Measurements from ENCODE around the gene SRCIN1. TPM values are rescaled to one million over a fixed set of nuclear protein-coding genes. Genes with fewer than 3 reads are reported as not detected.

The SRCIN1 gene
- total RNA-seq, 1 experiment from 2014 or later, result 2.6 TPM

DNA sequence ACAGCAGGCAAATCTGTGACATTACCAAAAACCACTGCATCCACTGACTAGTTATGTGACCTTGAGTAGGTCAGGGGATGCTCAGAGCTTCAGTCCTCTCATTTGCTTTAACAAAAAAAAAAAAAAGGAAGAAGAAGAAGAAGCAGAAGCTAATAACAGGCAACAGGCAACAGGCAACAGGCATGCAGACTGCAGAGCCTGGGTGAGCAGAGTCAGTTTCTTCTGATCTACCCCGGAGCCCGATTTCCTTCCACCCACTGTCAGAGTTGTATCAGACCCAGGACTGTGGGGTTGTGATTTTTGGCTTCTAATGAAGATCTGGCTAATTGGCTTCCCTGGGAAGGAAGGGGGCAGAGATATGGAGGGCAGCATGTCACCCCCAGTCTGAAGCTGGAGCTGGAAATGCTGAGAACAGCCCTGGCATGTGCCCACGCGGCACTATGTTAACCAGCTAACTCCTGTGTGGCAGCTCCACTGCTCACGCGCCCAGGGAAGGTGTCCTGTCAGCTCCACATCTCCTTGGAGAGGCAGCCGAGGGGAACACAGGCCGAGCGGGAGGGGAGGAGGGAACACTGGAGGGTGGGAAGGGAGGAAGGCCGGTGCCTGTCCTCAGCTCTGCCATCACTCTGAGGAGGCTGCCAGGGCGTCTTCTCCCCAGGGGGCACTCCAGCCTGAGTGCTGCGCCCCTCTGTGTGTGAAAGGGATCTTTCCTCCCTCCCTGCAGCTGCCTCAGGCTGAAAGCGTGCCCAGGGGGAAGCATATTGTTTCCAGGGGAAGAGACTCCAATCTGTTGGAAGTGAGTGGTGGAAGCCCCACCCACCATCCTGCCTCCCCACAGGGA is 17.6 kb downstream of the SRCIN1 start:
- H3K79me2 ChIP-seq (ENCODE audit: low read length), result no peaks in the 10 kb centered on the region
- ATAC-seq (no peak), DNase-seq (no peak)
- no peaks in the 10 kb centered on the region for H3K9me3 ChIP-seq (ENCODE audit: low read length)
- intact Hi-C loops (cut with micrococcal nuclease), result no loop called here
- H3K27ac ChIP-seq (ENCODE audit: low read length), result no peak overlapping the region
- H3K4me1 ChIP-seq (ENCODE audit: insufficient read depth, low read length), result peaks cover 46% of the 10 kb centered on the region
- no peaks in the 10 kb centered on the region for H3K36me3 ChIP-seq (ENCODE audit: low read depth, low read length)
- TF ChIP-seq, protein P1, sequence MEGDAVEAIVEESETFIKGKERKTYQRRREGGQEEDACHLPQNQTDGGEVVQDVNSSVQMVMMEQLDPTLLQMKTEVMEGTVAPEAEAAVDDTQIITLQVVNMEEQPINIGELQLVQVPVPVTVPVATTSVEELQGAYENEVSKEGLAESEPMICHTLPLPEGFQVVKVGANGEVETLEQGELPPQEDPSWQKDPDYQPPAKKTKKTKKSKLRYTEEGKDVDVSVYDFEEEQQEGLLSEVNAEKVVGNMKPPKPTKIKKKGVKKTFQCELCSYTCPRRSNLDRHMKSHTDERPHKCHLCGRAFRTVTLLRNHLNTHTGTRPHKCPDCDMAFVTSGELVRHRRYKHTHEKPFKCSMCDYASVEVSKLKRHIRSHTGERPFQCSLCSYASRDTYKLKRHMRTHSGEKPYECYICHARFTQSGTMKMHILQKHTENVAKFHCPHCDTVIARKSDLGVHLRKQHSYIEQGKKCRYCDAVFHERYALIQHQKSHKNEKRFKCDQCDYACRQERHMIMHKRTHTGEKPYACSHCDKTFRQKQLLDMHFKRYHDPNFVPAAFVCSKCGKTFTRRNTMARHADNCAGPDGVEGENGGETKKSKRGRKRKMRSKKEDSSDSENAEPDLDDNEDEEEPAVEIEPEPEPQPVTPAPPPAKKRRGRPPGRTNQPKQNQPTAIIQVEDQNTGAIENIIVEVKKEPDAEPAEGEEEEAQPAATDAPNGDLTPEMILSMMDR (conservative IDR thresholded peaks at IDR 0.05; ENCODE audit: low read depth, low read length), result no peak
- TF ChIP-seq EZH2phosphoT487 (IDR thresholded peaks at IDR 0.05; ENCODE audit: borderline replicate concordance, low read length) (no peak), EZH2 (IDR thresholded peaks at IDR 0.05; ENCODE audit: low read length, unreplicated experiment) (no peak)
- H2AFZ ChIP-seq (ENCODE audit: low read length), result no peak overlapping the region
- no peaks in the 10 kb centered on the region for H3K9me2 ChIP-seq (replicated peaks; ENCODE audit: low read length)
- H3K4me2 ChIP-seq (ENCODE audit: low read length), result no peak overlapping the region
- no peak overlapping the region for H3K4me3 ChIP-seq (ENCODE audit: low read length)
- CTCF ChIA-PET, result interaction anchor here (0.7 kb wide), 1 partner anchor 161 kb away, joined by 4 read pairs; no protein-coding TSS in a partner anchor
- no peaks in the 10 kb centered on the region for H3K27me3 ChIP-seq (ENCODE audit: low read length)
- H3K9ac ChIP-seq (ENCODE audit: low read length), result no peak overlapping the region
- H4K20me1 ChIP-seq (ENCODE audit: low read length), result peaks cover 8% of the 10 kb centered on the region; the same call in 1 of the 2 replicates
- no peaks in the 10 kb centered on the region for H3F3A ChIP-seq (ENCODE audit: low read length, unreplicated experiment)
- POLR2A ChIA-PET (ENCODE audit: unreplicated experiment), result no interaction called here
- BruUV-seq (replicated peaks), result no TSS peak

- ChIA-PET POLR2A (ENCODE audit: unreplicated experiment) (no interaction called here), CTCF (interaction anchor here (0.7 kb wide), 1 partner anchor 160 kb away, joined by 4 read pairs; no protein-coding TSS in a partner anchor)
- Histone ChIP-seq H3K9ac (ENCODE audit: low read length) (no peak overlapping the region), H3K27ac (ENCODE audit: low read length) (no peak overlapping the region), H3F3A (ENCODE audit: low read length, unreplicated experiment) (no peaks in the 10 kb centered on the region), H3K4me3 (ENCODE audit: low read length) (no peak overlapping the region), H3K4me1 (ENCODE audit: insufficient read depth, low read length) (peaks cover 43% of the 10 kb centered on the region), H3K4me2 (ENCODE audit: low read length) (no peak overlapping the region), H2AFZ (ENCODE audit: low read length) (no peak overlapping the region), H3K9me3 (ENCODE audit: low read length) (no peaks in the 10 kb centered on the region), H3K27me3 (ENCODE audit: low read length) (no peaks in the 10 kb centered on the region), H3K36me3 (ENCODE audit: low read depth, low read length) (no peaks in the 10 kb centered on the region), H4K20me1 (ENCODE audit: low read length) (peaks cover 6% of the 10 kb centered on the region; the same call in 1 of the 2 replicates), H3K9me2 (replicated peaks; ENCODE audit: low read length) (no peaks in the 10 kb centered on the region), H3K79me2 (ENCODE audit: low read length) (no peaks in the 10 kb centered on the region)
- BruUV-seq (replicated peaks), result no TSS peak
- TF ChIP-seq, protein P1 (conservative IDR thresholded peaks at IDR 0.05; ENCODE audit: low read depth, low read length), result no peak
- TF ChIP-seq EZH2phosphoT487 (IDR thresholded peaks at IDR 0.05; ENCODE audit: borderline replicate concordance, low read length) (no peak), EZH2 (IDR thresholded peaks at IDR 0.05; ENCODE audit: low read length, unreplicated experiment) (no peak)
- intact Hi-C loops (cut with micrococcal nuclease), result no loop called here
- ATAC-seq (no peak), DNase-seq (no peak)
Observed at GRCh38 chr17:38587203-38587602, 18.5 kb downstream of the SRCIN1 start.

DNA sequence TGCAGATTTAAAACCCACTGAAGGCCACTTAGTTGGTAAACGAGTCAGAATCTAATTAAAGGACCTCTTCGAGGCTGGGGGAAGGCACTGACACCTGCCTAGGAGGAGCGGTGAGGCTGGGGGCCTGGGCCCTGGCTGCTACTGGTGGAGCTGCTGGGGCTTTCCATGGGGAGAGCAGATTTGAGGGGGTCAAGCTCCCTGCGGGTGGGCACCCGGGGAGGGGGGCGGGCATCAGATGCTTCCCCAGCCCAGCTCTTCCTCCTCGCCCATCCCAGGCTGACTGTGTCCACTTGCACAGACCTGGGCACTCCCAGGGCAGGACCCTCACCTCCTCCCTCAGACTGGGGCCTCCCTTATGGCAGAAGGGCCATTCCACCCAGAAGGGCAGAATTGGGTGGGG is 19.0 kb downstream of the SRCIN1 start:
- Histone ChIP-seq H4K20me1 (ENCODE audit: low read length) (peaks cover 4% of the 10 kb centered on the region; the same call in 1 of the 2 replicates), H3K79me2 (ENCODE audit: low read length) (no peaks in the 10 kb centered on the region), H3K27ac (ENCODE audit: low read length) (no peak overlapping the region), H3K9me2 (replicated peaks; ENCODE audit: low read length) (no peaks in the 10 kb centered on the region), H3K9ac (ENCODE audit: low read length) (no peak overlapping the region), H3K27me3 (ENCODE audit: low read length) (no peaks in the 10 kb centered on the region), H3K9me3 (ENCODE audit: low read length) (no peaks in the 10 kb centered on the region), H2AFZ (ENCODE audit: low read length) (no peak overlapping the region), H3K4me1 (ENCODE audit: insufficient read depth, low read length) (peaks cover 38% of the 10 kb centered on the region), H3K36me3 (ENCODE audit: low read depth, low read length) (no peaks in the 10 kb centered on the region), H3K4me2 (ENCODE audit: low read length) (no peak overlapping the region), H3F3A (ENCODE audit: low read length, unreplicated experiment) (no peaks in the 10 kb centered on the region), H3K4me3 (ENCODE audit: low read length) (no peak overlapping the region)
- ChIA-PET POLR2A (ENCODE audit: unreplicated experiment) (no interaction called here), CTCF (no interaction called here)
- TF ChIP-seq, protein P1 (conservative IDR thresholded peaks at IDR 0.05; ENCODE audit: low read depth, low read length), result no peak
- no peak for TF ChIP-seq EZH2phosphoT487 (IDR thresholded peaks at IDR 0.05; ENCODE audit: borderline replicate concordance, low read length)
- BruUV-seq (replicated peaks), result no TSS peak
- ATAC-seq (no peak), DNase-seq (no peak)
- intact Hi-C loops (cut with micrococcal nuclease), result no loop called here

Data from PC-3 (cell line).